GM12872 (cell line): ENCODE measurements around the gene PBX3.

ENCODE experiments used
- CTCF ChIP-seq: IDR thresholded peaks from 3 replicates; pipeline ENCODE4 v1.5.1; 2011; ENCODE audit warnings: low read depth, mild to moderate bottlenecking, low read length, moderate library complexity; ENCODE audit not compliant: insufficient read depth

PBX3 gene

GRCh38 chr9:125766468-125767221 lies 19.5 kb downstream of the PBX3 start:
- TF ChIP-seq CTCF = no peak

- no peak for TF ChIP-seq CTCF
Observed at GRCh38 chr9:125767349-125767748, 20.2 kb downstream of the PBX3 start.

- TF ChIP-seq CTCF = no peak
Observed at GRCh38 chr9:125768803-125769202, 21.6 kb downstream of the PBX3 start.

GRCh38 chr9:125771037-125771436 lies 23.9 kb downstream of the PBX3 start:
- TF ChIP-seq CTCF = no peak

GRCh38 chr9:125772740-125773139 lies 25.6 kb downstream of the PBX3 start:
- no peak for TF ChIP-seq CTCF

GRCh38 chr9:125774106-125774505 lies 26.9 kb downstream of the PBX3 start:
- no peak for TF ChIP-seq CTCF

GRCh38 chr9:125782718-125783117 lies 35.5 kb downstream of the PBX3 start:
- no peak for TF ChIP-seq CTCF
